DND-41 (cell line): Measurements from ENCODE around the gene PRKAR1A.

Experiments used
- CTCF ChIP-seq: IDR thresholded peaks from 2 replicates; pipeline ENCODE4 v1.5.1; 2012; ENCODE audit warnings: borderline replicate concordance, low read length, moderate library complexity, mild to moderate bottlenecking; ENCODE audit not compliant: poor library complexity, severe bottlenecking; ENCODE audit errors: extremely low read depth
- EZH2 ChIP-seq: IDR thresholded peaks from 3 replicates; pipeline ENCODE4 v1.6.1; 2012; ENCODE audit warnings: borderline replicate concordance, low read depth, mild to moderate bottlenecking, moderate library complexity, low read length, inconsistent platforms; ENCODE audit not compliant: severe bottlenecking

GRCh38 chr17:68512247-68512959 lies at the start of gene PRKAR1A:
- TF ChIP-seq CTCF (no peak), EZH2 (no peak)
